ENCODE data around the gene SMPD3. TPM values are rescaled to one million over a fixed set of nuclear protein-coding genes. Genes with fewer than 3 reads are reported as not detected.

SMPD3 gene
- total RNA-seq, 1 experiment from 2014 or later: 2.4 TPM

GRCh38 chr16:68381363-68381724, 67.0 kb downstream of the SMPD3 start:
- DNase-seq: no peak
- intact Hi-C loops (cut with micrococcal nuclease; ENCODE audit: unreplicated experiment): no loop called here
- TF ChIP-seq CTCF (IDR thresholded peaks at IDR 0.05; ENCODE audit: insufficient read depth in 1 of 2, low read depth in 1 of 2, low read length in 1 of 2, severe bottlenecking in 1 of 2, unreplicated experiment in 1 of 2): no peak
- Histone ChIP-seq H3K27me3 (replicated peaks; ENCODE audit: control insufficient read depth, insufficient read depth, low read length) (no peaks in the 10 kb centered on the region), H3K9me3 (no peaks in the 10 kb centered on the region), H3K4me3 (ENCODE audit: low read depth, low read length) (no peak overlapping the region), H3K36me3 (ENCODE audit: control insufficient read depth, insufficient read depth, low read length) (no peaks in the 10 kb centered on the region), H3K4me1 (peaks cover 5% of the 10 kb centered on the region; the same call in 1 of the 2 replicates)
- ChIA-PET CTCF (interaction anchor here (0.6 kb wide), 1 partner anchor 20 kb away, joined by 3 read pairs; no protein-coding TSS in a partner anchor), POLR2A (interaction anchor here (0.5 kb wide), 1 partner anchor 463 kb away, joined by 3 read pairs; no protein-coding TSS in a partner anchor)
- H3K27ac Mint-ChIP-seq (ENCODE audit: unreplicated experiment): no peak overlapping the region
- H3K9me3 Mint-ChIP-seq (ENCODE audit: unreplicated experiment): no peaks in the 10 kb centered on the region
- no peak overlapping the region for H3K4me3 Mint-ChIP-seq (ENCODE audit: unreplicated experiment)
- H3K36me3 Mint-ChIP-seq (ENCODE audit: insufficient read depth, unreplicated experiment): peaks cover 4% of the 10 kb centered on the region
- no peaks in the 10 kb centered on the region for H3K27me3 Mint-ChIP-seq (ENCODE audit: insufficient read depth, unreplicated experiment)
- BruUV-seq (replicated peaks): no TSS peak
- H3K4me1 Mint-ChIP-seq (ENCODE audit: low read depth, unreplicated experiment): no peaks in the 10 kb centered on the region

- intact Hi-C loops (cut with micrococcal nuclease; ENCODE audit: unreplicated experiment): no loop called here
- no peaks in the 10 kb centered on the region for H3K9me3 ChIP-seq
- Mint-ChIP-seq H3K4me1 (ENCODE audit: low read depth, unreplicated experiment) (no peaks in the 10 kb centered on the region), H3K27ac (ENCODE audit: unreplicated experiment) (no peak overlapping the region), H3K27me3 (ENCODE audit: insufficient read depth, unreplicated experiment) (no peaks in the 10 kb centered on the region), H3K4me3 (ENCODE audit: unreplicated experiment) (no peak overlapping the region), H3K36me3 (ENCODE audit: insufficient read depth, unreplicated experiment) (peaks cover 4% of the 10 kb centered on the region), H3K9me3 (ENCODE audit: unreplicated experiment) (no peaks in the 10 kb centered on the region)
- DNase-seq: no peak
- BruUV-seq (replicated peaks): no TSS peak
- H3K4me3 ChIP-seq (ENCODE audit: low read depth, low read length): no peak overlapping the region
- CTCF ChIA-PET: interaction anchor here (0.6 kb wide), 1 partner anchor 20 kb away, joined by 3 read pairs; no protein-coding TSS in a partner anchor
- H3K4me1 ChIP-seq: peaks cover under 1% of the 10 kb centered on the region; the same call in 1 of the 2 replicates
- no peaks in the 10 kb centered on the region for H3K27me3 ChIP-seq (replicated peaks; ENCODE audit: control insufficient read depth, insufficient read depth, low read length)
- no peaks in the 10 kb centered on the region for H3K36me3 ChIP-seq (ENCODE audit: control insufficient read depth, insufficient read depth, low read length)
- TF ChIP-seq CTCF (IDR thresholded peaks at IDR 0.05; ENCODE audit: insufficient read depth in 1 of 2, low read depth in 1 of 2, low read length in 1 of 2, severe bottlenecking in 1 of 2, unreplicated experiment in 1 of 2): no peak
- POLR2A ChIA-PET: no interaction called here
Observed at GRCh38 chr16:68380676-68381362, 67.5 kb downstream of the SMPD3 start.

- H3K4me1 Mint-ChIP-seq (ENCODE audit: low read depth, unreplicated experiment): no peaks in the 10 kb centered on the region
- BruUV-seq (replicated peaks): no TSS peak
- H3K36me3 Mint-ChIP-seq (ENCODE audit: insufficient read depth, unreplicated experiment): peaks cover 4% of the 10 kb centered on the region
- DNase-seq: no peak
- TF ChIP-seq CTCF (IDR thresholded peaks at IDR 0.05; ENCODE audit: insufficient read depth in 1 of 2, low read depth in 1 of 2, low read length in 1 of 2, severe bottlenecking in 1 of 2, unreplicated experiment in 1 of 2): no peak
- H3K36me3 ChIP-seq (ENCODE audit: control insufficient read depth, insufficient read depth, low read length): no peaks in the 10 kb centered on the region
- CTCF ChIA-PET: no interaction called here
- H3K9me3 Mint-ChIP-seq (ENCODE audit: unreplicated experiment): no peaks in the 10 kb centered on the region
- no peak overlapping the region for H3K27ac Mint-ChIP-seq (ENCODE audit: unreplicated experiment)
- H3K9me3 ChIP-seq: no peaks in the 10 kb centered on the region
- no peaks in the 10 kb centered on the region for H3K27me3 Mint-ChIP-seq (ENCODE audit: insufficient read depth, unreplicated experiment)
- intact Hi-C loops (cut with micrococcal nuclease; ENCODE audit: unreplicated experiment): no loop called here
- H3K4me3 Mint-ChIP-seq (ENCODE audit: unreplicated experiment): no peak overlapping the region
- no peak overlapping the region for H3K4me3 ChIP-seq (ENCODE audit: low read depth, low read length)
- H3K27me3 ChIP-seq (replicated peaks; ENCODE audit: control insufficient read depth, insufficient read depth, low read length): no peaks in the 10 kb centered on the region
- H3K4me1 ChIP-seq: no peaks in the 10 kb centered on the region
- POLR2A ChIA-PET: no interaction called here
Observed at GRCh38 chr16:68380348-68380670, 68.0 kb downstream of the SMPD3 start.

Data from Caco-2 (cell line).